Femur (tissue), 1 donor: ENCODE data around the gene DDX31.

Experiments
- DNase-seq: peaks from one replicate; pipeline ENCODE4 v3.0.0-alpha.2; 2017

DDX31 gene

DNA sequence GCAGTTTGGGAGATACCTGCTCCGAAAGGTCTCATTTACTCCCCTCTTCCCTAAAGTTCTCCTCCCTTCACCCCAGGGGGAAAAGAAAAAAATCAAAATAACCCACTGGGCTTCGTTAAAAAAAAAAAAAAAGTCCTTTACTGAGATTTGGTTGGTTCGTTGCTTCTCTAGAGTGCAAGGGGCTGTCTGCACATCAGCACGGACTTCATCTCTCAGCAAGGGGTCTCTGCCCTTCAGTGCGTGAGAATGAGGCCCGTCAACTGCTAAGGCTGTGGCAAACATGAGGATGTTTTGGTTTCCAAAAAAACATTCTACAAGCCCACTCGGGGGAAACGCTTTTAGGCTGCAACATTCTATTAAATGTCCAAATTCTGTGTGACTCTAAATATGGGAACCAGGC is 77.3 kb downstream of the DDX31 start:
- DNase-seq = no peak

- no peak for DNase-seq
Measured at GRCh38 chr9:132591751-132592314, 78.0 kb downstream of the DDX31 start.

DNA sequence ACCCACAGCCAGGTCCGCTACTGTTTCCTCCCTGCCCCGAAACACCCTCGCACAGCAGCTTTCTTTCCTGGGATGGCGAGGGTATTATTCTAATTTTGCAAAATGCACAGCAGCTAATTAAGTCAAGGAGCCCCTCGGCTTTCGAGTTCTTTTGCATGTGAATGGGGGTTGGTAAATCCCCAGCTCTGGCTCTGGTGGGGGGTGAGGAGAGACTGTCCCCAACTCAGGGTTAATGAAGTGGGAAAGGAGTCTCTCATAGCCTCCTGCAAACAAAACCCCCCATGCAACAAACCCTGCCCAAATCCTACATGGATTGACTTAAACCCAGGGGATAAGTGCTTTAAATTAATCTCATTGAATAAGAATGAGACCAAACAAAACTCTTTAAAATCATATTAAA is 78.5 kb downstream of the DDX31 start:
- no peak for DNase-seq

DNA sequence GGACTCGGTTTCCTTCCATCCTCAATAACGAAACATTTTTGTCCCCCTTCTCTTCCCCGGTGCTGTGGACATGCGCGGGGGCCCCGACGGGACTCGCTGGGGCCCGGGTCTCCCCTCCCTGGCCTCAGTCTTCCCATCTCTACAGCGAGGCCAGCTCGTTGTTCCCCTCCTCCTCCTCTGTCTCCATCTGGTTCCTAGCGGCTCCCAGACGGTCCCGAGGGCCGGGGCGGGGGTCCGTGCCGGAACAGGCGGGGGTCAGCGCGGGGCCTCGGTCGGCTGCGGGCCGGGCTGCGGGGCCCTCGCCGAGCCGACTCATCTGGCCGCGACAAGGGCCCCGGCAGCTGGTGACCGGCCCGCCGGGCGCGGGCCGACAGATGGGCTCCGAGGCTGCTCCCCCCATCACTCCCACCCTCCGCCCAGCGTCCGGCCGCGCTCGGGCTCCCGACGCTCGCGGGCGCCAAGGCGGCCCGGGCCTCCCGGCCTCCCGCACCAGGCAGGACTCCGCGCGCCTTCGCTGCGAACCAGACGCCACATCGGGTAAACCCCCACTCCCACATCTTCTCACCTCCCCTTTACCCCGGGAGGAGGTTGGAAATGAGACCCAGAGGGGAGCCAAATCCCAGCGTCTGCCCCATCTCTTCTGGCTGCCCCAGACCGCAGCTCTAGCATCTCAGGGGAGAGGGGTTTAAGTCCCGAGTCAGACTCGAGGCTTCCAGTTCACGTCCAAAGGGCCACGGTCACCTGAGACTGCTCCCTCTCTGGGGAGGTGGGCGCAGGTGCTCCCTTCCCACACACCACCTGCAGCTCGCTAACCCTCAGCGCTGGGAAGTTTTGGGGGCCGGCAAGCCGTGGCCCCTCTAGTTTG is 79.2 kb downstream of the DDX31 start:
- no peak for DNase-seq

DNA sequence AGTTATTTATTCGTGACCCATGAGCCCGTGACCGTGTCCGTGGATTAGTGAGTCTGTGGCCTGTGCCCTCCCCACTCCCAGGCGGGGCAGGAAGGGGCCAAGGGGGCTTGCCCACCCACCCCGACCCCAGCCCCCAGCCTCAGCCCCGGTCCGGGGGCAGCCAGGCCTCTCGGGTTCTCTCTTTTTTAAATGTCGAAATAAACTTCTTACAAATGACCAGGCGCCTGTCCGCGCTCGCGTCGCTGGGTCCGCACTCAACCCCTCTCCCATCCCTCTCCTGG is 79.8 kb downstream of the DDX31 start:
- no peak for DNase-seq

DNA sequence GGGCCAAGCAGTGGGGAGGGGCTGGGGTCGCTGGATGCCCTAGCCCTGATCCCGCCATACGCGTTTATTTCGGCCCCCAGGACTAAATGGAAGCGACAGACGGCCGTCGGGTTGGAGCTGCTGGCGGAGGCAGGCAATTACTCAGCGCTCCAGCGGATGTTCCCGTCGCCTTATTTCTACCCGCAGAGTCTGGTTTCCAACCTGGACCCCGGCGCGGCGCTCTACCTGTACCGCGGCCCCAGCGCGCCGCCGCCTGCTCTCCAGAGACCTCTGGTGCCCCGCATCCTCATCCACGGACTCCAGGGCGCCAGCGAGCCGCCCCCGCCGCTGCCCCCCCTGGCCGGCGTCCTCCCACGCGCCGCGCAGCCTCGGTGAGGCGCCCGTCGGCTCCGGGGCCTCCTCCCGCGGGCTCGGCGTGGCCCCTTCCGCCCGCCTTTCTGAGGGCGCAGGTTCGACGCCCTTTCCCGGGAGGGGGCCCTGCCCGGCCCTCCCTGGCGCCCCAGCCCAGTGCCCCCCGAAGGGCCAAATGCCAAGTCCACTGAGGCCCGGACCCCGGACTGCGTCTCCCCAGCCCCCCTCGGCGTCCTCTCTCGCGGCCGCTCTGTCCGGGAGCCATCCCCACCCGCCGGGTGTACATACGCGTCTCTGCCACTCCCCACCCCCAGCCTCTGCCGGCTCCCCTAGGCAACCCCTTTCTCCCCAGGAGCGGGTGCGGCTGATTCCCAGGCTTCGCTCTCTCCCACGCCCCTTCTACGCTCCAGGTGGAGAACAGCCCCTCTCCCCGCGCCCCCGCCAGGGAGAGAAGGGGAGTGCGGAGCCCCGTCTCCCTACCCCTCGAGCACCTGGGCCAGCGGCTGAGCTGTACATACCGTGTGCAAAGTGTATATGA is 80.4 kb downstream of the DDX31 start:
- DNase-seq = no peak

DNA sequence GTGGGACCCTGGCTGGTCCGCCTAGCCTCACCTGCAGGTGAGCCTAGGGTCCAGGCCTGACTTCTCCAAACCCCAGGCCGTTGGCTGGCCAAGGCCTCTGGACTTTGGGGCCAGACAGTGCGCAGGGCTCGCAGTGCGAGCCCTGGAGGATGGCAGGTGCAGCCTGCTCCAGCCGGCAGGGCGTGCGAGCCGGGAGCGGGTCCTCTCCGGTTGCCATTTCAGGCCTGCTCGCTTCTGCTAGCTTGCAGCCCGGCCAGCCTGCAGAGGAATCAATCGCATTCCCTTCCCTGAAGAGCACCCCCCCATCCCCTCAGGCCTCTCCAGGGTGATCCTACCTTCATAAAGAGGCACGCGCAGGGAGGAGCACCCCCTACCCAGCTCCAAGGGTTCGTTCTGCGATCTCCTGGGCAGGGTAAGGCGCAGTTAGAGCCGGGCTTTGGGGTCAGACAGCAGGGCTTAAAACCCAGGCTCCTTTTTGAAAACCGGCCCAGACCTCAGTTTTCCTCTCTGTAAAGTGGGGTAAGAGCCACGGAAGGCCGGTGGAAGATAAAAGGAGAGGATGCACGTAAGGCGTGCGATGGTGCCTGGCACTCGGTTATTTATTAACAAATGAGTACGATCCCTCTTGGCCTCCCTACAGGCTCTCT is 81.2 kb downstream of the DDX31 start:
- no peak for DNase-seq

DNA sequence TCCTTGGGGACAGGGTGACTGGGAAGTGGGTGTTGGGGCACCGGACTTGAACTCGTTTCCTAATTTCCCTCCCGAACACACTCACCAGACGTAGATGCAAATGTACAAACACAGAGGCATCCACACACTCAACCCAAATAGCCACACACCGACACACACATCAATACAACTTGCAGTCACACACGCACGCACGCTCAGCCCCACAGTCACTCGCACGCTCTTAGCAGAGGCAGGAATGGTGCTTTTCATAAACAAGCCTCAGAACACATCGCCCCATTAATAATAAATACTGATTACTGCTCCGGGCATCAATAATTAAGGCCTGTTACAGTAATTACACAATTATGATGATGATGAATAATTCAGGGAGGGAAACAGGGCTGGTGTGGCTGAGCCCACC is 81.7 kb downstream of the DDX31 start:
- DNase-seq = no peak

- DNase-seq = no peak
Measured at GRCh38 chr9:132587592-132587955, 82.2 kb downstream of the DDX31 start.

GRCh38 chr9:132586830-132587591 is 82.8 kb downstream of the DDX31 start:
- DNase-seq = no peak

- DNase-seq = no peak
Measured at GRCh38 chr9:132585954-132586829, 83.6 kb downstream of the DDX31 start.

- DNase-seq = no peak
Measured at GRCh38 chr9:132584601-132585560, 84.9 kb downstream of the DDX31 start.

DNA sequence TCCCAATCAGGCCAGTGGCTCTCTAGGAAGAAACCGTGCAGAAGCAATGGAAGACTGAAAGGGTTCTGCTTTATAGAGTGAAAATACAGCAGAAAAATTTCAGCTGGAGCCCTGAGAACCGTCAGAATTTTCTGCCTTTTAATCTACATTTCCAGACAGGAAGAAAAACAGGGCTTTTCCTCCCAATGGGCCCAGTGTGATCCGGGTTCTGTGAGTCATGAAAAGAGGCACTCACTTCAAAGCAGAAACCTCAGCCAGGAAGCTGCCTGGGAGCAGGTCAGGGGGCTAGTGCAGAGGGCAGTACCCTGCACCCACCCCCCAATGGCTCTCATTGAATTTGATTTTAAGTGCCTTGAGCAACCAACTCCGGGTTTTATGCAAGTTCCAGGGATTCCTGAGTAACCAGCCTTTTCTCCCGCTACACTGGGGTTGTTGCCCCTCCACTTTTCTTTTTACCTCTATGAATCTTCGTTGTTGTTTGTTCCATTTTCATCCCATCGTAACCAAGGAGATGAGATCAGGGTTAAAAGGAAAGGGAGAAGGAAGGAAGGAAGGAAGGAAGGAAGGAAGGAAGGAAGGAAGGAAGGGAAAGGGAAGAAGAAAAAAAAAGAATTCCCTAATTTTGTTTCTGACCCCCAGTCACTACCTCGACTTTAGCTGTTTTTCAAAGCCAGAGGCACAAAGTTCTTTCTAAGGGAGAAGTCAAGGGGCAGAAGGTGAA is 86.0 kb downstream of the DDX31 start:
- DNase-seq = no peak

GRCh38 chr9:132582786-132583583 is 86.8 kb downstream of the DDX31 start:
- DNase-seq = no peak

DNA sequence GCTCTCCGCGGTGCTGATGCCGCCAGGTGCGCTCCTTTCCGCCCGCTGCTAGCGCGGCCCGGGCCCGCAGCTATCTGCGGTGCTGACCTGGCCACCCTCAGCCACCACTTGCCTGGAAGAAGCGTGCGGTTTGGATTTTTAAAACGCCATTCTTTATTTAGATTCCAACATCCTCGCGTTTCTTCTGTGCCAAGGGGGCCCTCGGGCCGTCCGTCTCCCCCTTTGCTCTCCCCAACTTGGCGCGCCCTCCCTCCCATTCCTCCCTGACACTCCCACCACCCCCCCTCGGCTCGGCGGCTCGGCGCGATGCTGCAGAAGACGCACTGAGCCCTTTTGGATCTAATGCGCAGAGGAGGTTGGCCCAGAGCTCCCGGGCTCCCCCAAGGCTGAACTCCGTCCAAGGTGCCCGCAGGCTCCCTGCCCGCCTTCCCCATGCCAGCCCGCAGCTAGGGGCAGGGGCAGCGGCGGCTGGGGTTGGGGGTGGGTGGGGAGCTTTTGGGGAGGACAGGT is 87.5 kb downstream of the DDX31 start, which contains the start of gene BARHL1:
BARHL1 (plus strand) TSS at position 331 of the 510 bp plus-strand sequence. CDS start 192 bp downstream, outside the sequence.
- DNase-seq = no peak

DNA sequence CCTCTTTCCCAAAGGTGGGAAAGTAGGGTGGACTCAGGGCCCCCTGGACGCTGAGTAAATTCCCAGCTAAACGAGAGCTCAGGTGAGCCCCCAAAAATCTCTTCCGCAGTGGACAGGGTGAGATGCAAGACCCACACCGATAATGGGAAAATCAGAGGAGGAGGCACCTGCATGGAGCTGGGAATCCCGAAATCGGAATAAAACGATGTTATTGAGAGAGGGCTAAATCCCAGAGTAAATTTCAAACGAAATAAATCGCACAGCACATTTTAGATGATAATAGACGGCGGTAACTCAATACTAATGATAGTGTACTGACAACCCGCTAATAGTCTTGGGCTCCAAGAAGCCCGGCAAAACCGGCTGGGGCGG is 90.4 kb downstream of the DDX31 start:
- no peak for DNase-seq

DNA sequence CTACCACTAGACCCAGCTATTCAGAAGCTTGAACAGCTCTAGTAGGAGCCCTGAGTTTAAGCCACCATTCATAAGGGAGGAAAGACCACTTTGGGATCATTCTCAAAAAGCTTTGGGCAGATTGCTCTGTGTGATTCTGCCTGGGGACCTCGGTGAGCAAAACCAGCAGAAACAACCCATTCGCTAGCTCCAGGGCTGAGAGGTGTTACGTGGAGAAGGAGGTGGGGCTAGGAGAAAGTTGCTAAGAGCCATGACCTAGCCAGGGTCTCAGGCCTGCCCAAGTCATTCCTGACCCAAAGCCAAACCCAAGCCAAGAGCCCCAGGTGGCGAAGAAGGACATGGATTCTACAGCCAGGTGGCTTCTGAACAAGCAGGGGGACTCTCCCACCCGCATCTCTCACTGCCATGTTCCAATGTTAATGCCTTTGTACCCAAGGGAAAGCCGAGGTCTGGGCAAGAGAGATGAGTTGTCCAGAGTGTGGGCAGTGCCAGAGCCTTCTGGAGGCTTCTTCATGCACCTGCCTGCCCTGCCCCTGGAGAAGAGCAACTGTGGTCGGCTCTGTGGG is 91.3 kb downstream of the DDX31 start:
- no peak for DNase-seq

- DNase-seq = no peak
Measured at GRCh38 chr9:132577119-132577518, 92.7 kb downstream of the DDX31 start.
